Activated CD4-positive, alpha-beta memory T cell treated with anti-CD3 and anti-CD28 coated beads, Interleukin-2, amount 10 ng/mL, durations not matched to agents 7 days and 5 days (primary cell): ENCODE results near the gene GALNT10. TPM values are rescaled to one million over a fixed set of nuclear protein-coding genes. Genes with fewer than 3 reads are reported as not detected.
A peak's percentile ranks its signal among the peaks of the same experiment; 100 is the strongest.

Source experiments
- CTCF ChIA-PET: fragments of 350-600 bp; sonication (Branson Sonifier 250); formaldehyde crosslinking; loops from one replicate; lab custom pipeline; 2021; ENCODE audit warnings: antibody characterized with exemption, inconsistent platforms; lab: Charles Lee
- POLR2A ChIA-PET: fragments of 350-600 bp; sonication (Branson Sonifier 250); formaldehyde crosslinking; loops from one replicate; lab custom pipeline; 2021; ENCODE audit warnings: antibody characterized with exemption; lab: Charles Lee
- DNase-seq: peaks from one replicate; pipeline ENCODE4 v3.0.0-alpha.2; 2020
- H3K27ac Mint-ChIP-seq: one replicate; pipeline ENCODE4 v1.8.0; 2021; ENCODE audit warnings: mild to moderate bottlenecking, mixed read lengths
- H3K27me3 Mint-ChIP-seq: one replicate; pipeline ENCODE4 v1.8.0; 2021; ENCODE audit warnings: mixed read lengths
- H3K36me3 Mint-ChIP-seq: one replicate; pipeline ENCODE4 v1.8.0; 2021; ENCODE audit warnings: low read depth, mixed read lengths
- H3K4me1 Mint-ChIP-seq: one replicate; pipeline ENCODE4 v1.8.0; 2021; ENCODE audit warnings: mixed read lengths
- H3K4me3 Mint-ChIP-seq: one replicate; pipeline ENCODE4 v1.8.0; 2021; ENCODE audit warnings: mild to moderate bottlenecking, mixed read lengths
- H3K9me3 Mint-ChIP-seq: one replicate; pipeline ENCODE4 v1.8.0; 2021; ENCODE audit warnings: mixed read lengths
- total RNA-seq, 2 experiments: library from RNA; stranded (reverse); gene quantifications; one replicate each; pipeline ENCODE4 v1.2.3, GENCODE V29; 2021

Gene GALNT10
- total RNA-seq, 2 experiments from 2014 or later, result 38.6 to 40.4 TPM

DNA sequence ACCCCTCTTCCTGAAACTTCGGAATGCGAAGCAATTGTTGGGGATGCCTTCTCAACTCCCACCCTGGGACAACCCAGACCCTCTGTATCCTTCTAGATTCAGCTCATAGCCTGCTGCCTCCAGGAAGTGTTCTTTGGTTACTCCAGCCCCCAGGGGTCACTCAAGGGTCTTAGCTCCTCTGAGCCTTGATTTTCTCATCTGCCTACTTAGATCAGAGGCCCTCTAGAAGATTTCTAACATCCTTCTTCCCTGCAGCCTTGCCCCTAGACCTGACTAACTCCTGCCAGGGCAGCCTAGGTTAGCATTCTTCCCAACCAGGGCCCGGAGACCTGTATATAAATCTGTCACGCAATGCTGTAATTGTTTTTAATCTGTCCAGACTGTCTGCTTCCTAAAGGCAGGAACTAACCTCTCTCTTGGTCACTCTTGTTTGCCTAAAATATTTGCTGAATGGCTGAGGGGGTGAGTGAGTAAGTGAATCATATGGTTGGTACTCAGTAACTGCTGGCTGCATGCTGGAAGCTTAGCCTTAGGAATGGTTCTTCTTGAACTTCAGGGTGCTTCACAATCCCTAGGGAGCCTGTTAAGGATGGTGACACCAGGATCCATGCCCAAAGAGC lies 8.2 kb downstream of the GALNT10 start:
- H3K4me1 Mint-ChIP-seq, result peaks cover 71% of the 10 kb centered on the region
- POLR2A ChIA-PET, result interaction anchor here (1.0 to 4.0 kb wide), 3 partner anchors 9 to 14 kb away, joined by 4 to 35 read pairs (median 4); partner anchors contain the start of gene GALNT10

DNA sequence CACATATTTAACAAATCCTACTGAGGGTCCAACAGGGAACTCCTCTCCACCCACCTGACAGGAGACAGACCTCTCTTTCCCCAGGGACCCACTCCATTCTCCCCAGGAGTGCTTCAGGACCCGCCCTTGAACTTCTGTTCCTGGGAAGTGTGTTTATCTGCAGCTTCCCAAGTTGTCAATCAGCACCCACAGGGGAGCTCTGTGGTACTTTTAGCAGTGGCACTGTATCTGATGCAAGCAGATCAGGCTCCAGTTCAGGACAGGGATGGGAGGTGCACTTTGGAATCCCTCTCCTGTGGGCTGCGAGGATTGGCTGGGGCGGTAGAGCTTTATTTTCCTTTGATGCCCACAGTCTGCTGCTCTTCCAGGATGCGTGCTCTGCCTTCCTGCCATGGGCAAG lies 8.7 kb downstream of the GALNT10 start:
- Mint-ChIP-seq H3K4me3 (no peak overlapping the region), H3K27ac (peak overlapping the region; percentile 85), H3K4me1 (peaks cover 73% of the 10 kb centered on the region), H3K27me3 (no peaks in the 10 kb centered on the region), H3K36me3 (peaks cover 47% of the 10 kb centered on the region), H3K9me3 (no peaks in the 10 kb centered on the region)
- ChIA-PET POLR2A (interaction anchor here (1.0 to 4.0 kb wide), 2 partner anchors 9 to 13 kb away, joined by 4 to 35 read pairs; partner anchors contain the start of gene GALNT10), CTCF (interaction anchor here (0.9 to 4.7 kb wide), 6 partner anchors 9 to 225 kb away, joined by 4 to 51 read pairs (median 17); partner anchors contain the start of gene GALNT10)
- no peak for DNase-seq

More for the DNA sequence above, 8.2 kb downstream of the GALNT10 start:
- Mint-ChIP-seq H3K4me3 (no peak overlapping the region), H3K36me3 (peaks cover 44% of the 10 kb centered on the region), H3K27ac (peak overlapping the region; percentile 85), H3K27me3 (no peaks in the 10 kb centered on the region), H3K9me3 (no peaks in the 10 kb centered on the region)
- no peak for DNase-seq
- CTCF ChIA-PET, result interaction anchor here (0.9 to 4.7 kb wide), 7 partner anchors 8 to 140 kb away, joined by 3 to 51 read pairs (median 20); partner anchors contain the start of gene GALNT10

DNA sequence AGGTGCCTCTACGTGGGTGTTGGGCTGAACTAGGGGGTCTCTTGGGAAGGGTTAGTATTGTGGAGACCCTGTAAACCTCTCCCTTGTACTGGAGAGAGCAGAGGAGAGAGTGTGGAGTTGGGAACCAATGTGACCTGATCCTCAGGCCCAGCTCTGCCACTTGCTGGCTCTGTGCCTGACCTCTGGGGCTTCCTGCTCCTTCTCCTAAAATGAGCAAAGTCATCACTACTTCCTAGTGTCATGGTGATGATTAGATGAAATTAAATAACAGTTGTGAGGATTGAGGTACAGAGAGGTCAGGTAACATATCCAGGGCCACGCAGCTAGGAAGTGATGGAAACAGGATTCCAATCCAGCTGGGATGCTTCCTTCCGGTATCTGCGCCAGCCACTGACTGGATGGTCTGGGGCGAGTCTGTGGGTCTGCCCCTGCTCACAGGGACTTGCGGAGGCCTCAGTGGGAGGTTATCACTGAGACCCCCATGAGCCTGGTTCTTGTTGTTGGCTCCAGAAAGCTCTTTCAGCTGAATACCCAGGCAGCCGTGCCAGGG lies 9.2 kb downstream of the GALNT10 start:
- POLR2A ChIA-PET, result interaction anchor here (4.0 kb wide), 1 partner anchor 10 kb away, joined by 35 read pairs; the partner anchor contains the start of gene GALNT10
- CTCF ChIA-PET, result interaction anchor here (1.5 to 4.7 kb wide), 5 partner anchors 9 to 225 kb away, joined by 3 to 51 read pairs (median 5); partner anchors contain the start of gene GALNT10
- DNase-seq, result no peak
- Mint-ChIP-seq H3K27me3 (no peaks in the 10 kb centered on the region), H3K9me3 (no peaks in the 10 kb centered on the region), H3K27ac (peak overlapping the region; percentile 27), H3K36me3 (peaks cover 48% of the 10 kb centered on the region), H3K4me3 (no peak overlapping the region), H3K4me1 (peaks cover 76% of the 10 kb centered on the region)

DNA sequence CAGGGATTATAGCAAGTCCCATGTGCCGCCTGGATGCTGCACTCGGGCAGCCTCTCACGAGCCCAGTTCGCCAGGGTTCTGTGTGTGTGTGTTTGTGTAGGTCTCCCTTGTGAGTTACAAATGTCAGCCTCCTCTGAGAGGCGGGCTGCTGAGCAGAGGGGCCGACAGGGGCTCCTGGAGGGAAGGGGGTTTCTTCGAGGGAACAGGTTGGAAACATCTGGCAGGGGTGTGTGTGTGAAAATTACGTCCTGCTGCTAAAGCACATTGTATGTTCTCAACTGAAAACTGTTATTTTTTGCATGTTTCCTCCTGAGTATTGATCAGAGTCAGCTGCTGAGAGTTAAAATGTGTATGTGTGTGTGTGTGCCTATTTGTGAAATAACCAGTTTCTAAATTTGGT lies 9.7 kb downstream of the GALNT10 start:
- H3K9me3 Mint-ChIP-seq, result no peaks in the 10 kb centered on the region
- POLR2A ChIA-PET, result interaction anchor here (1.3 to 4.0 kb wide), 2 partner anchors 10 to 15 kb away, joined by 3 to 35 read pairs; partner anchors contain the start of gene GALNT10
- no peak overlapping the region for H3K27ac Mint-ChIP-seq
- H3K4me1 Mint-ChIP-seq, result peaks cover 76% of the 10 kb centered on the region
- CTCF ChIA-PET, result interaction anchor here (1.0 to 4.7 kb wide), 6 partner anchors 10 to 225 kb away, joined by 3 to 51 read pairs (median 4); partner anchors contain the start of gene GALNT10
- no peak overlapping the region for H3K4me3 Mint-ChIP-seq
- H3K36me3 Mint-ChIP-seq, result peaks cover 46% of the 10 kb centered on the region
- H3K27me3 Mint-ChIP-seq, result no peaks in the 10 kb centered on the region
- no peak for DNase-seq

DNA sequence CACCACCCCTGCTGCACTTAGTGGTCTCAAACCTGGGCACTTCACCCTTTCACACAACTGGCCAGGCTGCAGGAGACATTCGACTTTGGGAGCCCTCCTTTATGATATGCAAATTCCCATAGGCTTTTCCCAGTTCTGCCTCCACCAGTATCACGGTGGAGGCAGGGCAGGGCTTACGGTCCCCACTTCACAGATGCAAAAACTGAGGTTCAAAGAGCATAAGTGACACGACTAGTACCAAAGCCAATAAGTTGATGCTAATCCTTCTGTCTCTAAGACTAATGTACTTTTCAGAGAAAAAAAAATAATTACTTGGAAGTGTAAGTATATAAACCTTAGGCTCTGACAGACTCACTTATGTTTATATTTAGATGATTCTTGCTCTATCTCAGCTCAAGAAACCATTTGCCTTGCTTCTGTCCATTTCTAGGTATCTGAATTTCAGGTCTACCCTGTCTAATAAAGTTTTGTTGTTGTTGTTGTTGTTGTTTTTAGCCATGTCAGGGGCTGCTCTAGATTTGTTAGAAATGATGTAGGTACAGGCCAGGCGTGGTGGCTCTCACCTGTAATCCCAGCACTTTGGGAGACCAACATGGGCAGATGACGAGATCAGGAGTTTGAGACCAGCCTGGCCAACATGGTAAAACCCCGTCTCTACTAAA lies 10.7 kb downstream of the GALNT10 start:
- Mint-ChIP-seq H3K36me3 (peaks cover 48% of the 10 kb centered on the region), H3K9me3 (no peaks in the 10 kb centered on the region), H3K4me1 (peaks cover 71% of the 10 kb centered on the region), H3K27me3 (no peaks in the 10 kb centered on the region), H3K27ac (peak overlapping the region; percentile 17), H3K4me3 (no peak overlapping the region)
- DNase-seq, result no peak
- ChIA-PET POLR2A (interaction anchor here (1.3 to 4.0 kb wide), 4 partner anchors 10 to 162 kb away, joined by 3 to 35 read pairs (median 13); partner anchors contain the start of genes FAM114A2, GALNT10 and MFAP3), CTCF (interaction anchor here (1.0 to 4.4 kb wide), 6 partner anchors 11 to 227 kb away, joined by 3 to 29 read pairs (median 4); partner anchors contain the start of gene GALNT10)

DNA sequence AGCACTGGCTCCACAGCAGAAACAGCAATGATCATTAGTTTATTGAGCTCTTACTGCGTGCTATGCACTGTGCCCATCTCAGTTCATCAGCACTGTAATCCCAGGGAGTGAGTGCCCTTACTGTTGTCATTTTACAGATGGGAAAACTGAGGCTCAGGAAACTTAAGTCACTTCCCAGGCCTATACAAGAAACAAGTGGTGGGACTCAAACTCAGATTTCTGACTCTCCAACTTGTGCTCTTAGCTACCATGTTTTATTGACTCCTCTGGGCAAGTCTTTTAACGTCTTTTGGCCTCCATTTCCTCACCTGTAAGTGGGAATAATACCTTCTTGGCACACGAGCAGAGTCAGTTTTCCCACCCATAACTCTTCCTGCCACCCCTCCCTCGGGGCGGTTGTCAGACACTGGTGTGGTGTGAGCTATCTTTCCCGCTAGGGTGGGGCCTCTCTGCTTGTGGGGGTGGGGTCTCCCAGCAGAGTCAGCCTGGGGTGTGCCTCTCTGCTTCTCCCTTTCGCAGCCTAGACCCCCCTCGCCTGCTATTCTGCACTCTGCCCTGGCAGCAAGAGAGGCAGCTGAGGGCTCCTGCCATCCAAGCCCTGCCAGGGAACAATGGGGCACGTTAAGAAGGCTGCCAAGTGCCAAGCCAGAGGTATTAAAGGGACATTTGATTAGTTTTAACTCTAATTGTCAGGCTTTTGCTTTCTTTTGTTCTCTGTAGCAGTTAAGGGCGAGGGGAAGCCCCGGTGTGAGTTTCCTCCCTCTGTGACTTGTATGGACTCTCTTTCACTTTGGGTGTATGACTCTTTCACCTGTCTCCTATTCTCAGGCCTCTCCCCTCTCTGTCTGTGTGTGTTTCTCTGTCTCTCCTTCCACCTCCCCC lies 12.1 kb downstream of the GALNT10 start:
- Mint-ChIP-seq H3K9me3 (no peaks in the 10 kb centered on the region), H3K36me3 (peaks cover 46% of the 10 kb centered on the region), H3K27ac (peak overlapping the region; percentile 47), H3K27me3 (no peaks in the 10 kb centered on the region), H3K4me1 (peaks cover 57% of the 10 kb centered on the region), H3K4me3 (peak overlapping the region; percentile 21)
- ChIA-PET POLR2A (interaction anchor here (1.0 to 3.0 kb wide), 4 partner anchors 10 to 164 kb away, joined by 3 to 20 read pairs (median 5); partner anchors contain the start of genes FAM114A2, GALNT10 and MFAP3), CTCF (interaction anchor here (0.7 to 4.4 kb wide), 4 partner anchors 12 to 131 kb away, joined by 3 to 29 read pairs (median 5); partner anchors contain the start of gene GALNT10)
- peak; percentile 64 for DNase-seq

DNA sequence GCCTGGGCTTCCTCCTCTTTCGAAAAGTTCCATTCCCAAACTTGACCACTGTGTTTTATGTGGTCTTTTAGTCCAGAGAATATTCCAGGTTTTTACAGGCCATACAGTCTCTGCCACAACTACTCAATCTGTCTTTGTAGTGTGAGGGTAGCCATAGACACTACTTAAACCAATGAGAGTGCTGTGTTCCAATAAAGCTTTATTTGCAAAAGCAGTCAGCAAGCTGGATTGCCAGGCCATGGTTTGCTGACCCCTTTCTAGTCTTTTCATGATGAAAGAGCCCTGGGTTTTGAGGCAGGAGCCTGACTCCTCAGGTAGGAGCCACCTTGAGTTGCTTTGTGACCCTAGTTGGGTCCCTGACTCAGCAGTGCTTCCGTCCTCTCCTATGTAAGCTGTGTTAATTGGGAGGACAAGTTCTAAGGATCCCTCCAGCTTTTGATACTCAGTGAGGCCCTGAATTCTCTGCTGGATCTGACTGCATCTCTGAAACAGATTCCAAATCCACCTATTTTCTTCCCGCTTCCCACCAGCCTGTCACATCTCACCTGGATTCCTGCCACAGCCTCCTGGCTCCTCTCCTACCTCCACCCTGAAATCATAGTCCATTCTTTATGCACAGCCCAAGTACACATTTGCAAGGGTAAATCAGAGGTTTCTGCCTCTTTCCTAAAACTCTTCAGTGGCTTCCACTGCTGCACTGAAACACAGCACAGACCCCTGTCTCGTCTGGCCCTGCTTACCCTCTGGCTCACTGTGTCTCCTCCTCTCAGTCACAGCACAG lies 13.5 kb downstream of the GALNT10 start:
- Mint-ChIP-seq H3K27ac (no peak overlapping the region), H3K4me3 (no peak overlapping the region), H3K27me3 (no peaks in the 10 kb centered on the region), H3K4me1 (peaks cover 43% of the 10 kb centered on the region), H3K36me3 (peaks cover 45% of the 10 kb centered on the region), H3K9me3 (no peaks in the 10 kb centered on the region)
- ChIA-PET POLR2A (interaction anchor here (3.0 kb wide), 1 partner anchor 13 kb away, joined by 20 read pairs; the partner anchor contains the start of gene GALNT10), CTCF (interaction anchor here (0.8 kb wide), 1 partner anchor 13 kb away, joined by 3 read pairs; the partner anchor contains the start of gene GALNT10)
- no peak for DNase-seq

DNA sequence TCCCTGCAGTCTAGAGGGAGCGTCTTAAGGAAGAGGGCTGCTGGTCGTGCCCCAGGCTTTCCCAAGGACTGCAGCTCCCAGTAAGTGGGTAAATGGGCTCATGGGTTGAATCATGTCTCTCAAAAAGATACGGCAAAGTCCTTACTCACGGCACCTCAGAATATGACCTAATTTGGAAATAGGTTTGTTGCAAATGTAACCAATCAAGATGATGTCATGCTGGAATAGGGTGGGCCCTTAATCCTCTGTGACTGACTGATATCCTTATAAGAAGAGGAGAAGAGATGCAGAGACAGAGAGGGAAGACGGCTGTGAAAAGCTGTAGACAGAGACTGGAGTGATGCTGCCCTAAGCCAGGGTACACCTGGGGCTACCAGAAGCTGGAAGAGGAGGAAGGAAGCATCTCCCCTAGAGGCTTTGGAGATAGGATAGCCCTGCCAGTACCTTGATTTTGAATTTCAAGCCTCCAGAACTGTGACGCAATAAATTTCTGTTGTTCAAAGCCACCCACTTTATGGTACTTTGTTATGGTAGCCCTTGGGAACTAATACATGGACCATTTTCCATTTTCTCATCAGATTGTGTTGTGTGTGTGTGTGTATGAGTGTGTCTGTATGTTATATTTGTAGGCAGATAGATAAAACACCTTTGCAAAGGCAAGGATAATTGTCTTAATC lies 15.0 kb downstream of the GALNT10 start:
- Mint-ChIP-seq H3K9me3 (no peaks in the 10 kb centered on the region), H3K27me3 (no peaks in the 10 kb centered on the region), H3K4me1 (peaks cover 31% of the 10 kb centered on the region), H3K27ac (no peak overlapping the region), H3K4me3 (no peak overlapping the region), H3K36me3 (peaks cover 41% of the 10 kb centered on the region)
- CTCF ChIA-PET, result interaction anchor here (1.2 to 1.3 kb wide), 3 partner anchors 8 to 133 kb away, joined by 3 to 4 read pairs (median 3); no protein-coding TSS in a partner anchor
- no peak for DNase-seq
- POLR2A ChIA-PET, result interaction anchor here (1.4 to 2.3 kb wide), 2 partner anchors 9 to 15 kb away, joined by 4 to 13 read pairs; partner anchors contain the start of gene GALNT10

DNA sequence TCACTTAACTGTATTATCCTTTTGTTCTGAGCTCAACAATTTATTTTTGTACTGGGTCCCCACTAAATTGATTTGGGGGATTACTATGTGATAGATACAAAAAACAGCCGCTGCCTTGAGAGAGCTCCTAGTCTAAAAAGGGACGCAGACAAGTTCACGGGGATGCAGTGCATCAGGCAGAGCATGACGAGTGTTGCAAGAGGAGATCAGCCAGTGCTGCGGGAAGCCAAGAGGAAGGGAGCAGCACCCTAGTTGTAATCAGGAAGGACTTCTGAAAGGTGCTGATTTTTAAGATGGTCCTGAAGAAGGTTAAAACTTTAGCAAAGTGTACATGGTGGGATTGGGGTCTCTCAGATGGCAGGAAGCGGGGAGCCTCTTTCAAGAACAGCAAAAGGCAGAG lies 15.8 kb downstream of the GALNT10 start:
- CTCF ChIA-PET, result interaction anchor here (1.3 kb wide), 2 partner anchors 9 to 134 kb away, joined by 3 to 4 read pairs; no protein-coding TSS in a partner anchor
- peaks cover 30% of the 10 kb centered on the region for H3K4me1 Mint-ChIP-seq
- POLR2A ChIA-PET, result interaction anchor here (1.4 to 2.3 kb wide), 2 partner anchors 9 to 15 kb away, joined by 4 to 13 read pairs; partner anchors contain the start of gene GALNT10

DNA sequence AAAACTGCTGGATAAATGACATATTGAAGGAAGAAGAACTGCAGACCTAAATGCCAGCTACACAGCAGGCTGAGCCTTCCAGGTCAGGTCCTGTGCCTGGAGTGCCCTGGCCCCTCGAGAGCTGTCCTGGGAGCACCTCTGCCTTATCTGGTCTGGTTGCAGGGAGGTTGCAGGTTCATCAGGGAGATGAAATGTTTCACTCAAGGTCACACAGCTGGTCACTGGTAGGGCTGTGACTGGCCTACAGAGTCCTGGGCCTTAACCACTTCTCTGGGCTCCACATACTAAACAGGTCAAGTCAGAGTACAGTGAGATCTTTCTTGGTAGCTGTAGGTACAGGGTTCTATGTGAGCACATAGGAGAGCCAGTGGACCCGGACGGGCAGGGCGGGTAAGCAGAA lies 16.7 kb downstream of the GALNT10 start:
- Mint-ChIP-seq H3K27me3 (no peaks in the 10 kb centered on the region), H3K4me1 (peaks cover 28% of the 10 kb centered on the region), H3K27ac (no peak overlapping the region), H3K4me3 (no peak overlapping the region), H3K36me3 (peaks cover 53% of the 10 kb centered on the region), H3K9me3 (no peaks in the 10 kb centered on the region)
- ChIA-PET CTCF (interaction anchor here (1.2 kb wide), 1 partner anchor 17 kb away, joined by 6 read pairs; the partner anchor contains the start of gene GALNT10), POLR2A (interaction anchor here (2.7 kb wide), 1 partner anchor 17 kb away, joined by 15 read pairs; the partner anchor contains the start of gene GALNT10)
- no peak for DNase-seq

More for the DNA sequence above, 15.8 kb downstream of the GALNT10 start:
- no peak for DNase-seq
- Mint-ChIP-seq H3K36me3 (peaks cover 44% of the 10 kb centered on the region), H3K27ac (no peak overlapping the region), H3K4me3 (no peak overlapping the region), H3K27me3 (no peaks in the 10 kb centered on the region), H3K9me3 (no peaks in the 10 kb centered on the region)
